Caco-2 (cell line): Measurements from ENCODE around the gene PPARG. TPM values are rescaled to one million over a fixed set of nuclear protein-coding genes. Genes with fewer than 3 reads are reported as not detected.

Source experiments
- BruUV-seq: library from RNA; stranded (reverse); fragments of 400-500 nt; replicated peaks from 2 replicates; lab custom pipeline; 2021; lab: Mats Ljungman, UMichigan
- CTCF ChIA-PET: fragments of 300-600 bp; sonication (Branson Sonifier 250); formaldehyde crosslinking; loops from one replicate; lab custom pipeline; 2022; ENCODE audit warnings: antibody characterized with exemption; lab: Charles Lee
- POLR2A ChIA-PET: fragments of 300-600 bp; sonication (Branson Sonifier 250); formaldehyde crosslinking; loops from one replicate; lab custom pipeline; 2022; ENCODE audit warnings: antibody characterized with exemption; lab: Charles Lee
- DNase-seq, 2 experiments: peaks; one replicate each; pipeline versions ENCODE4 v3.0.0 to v3.0.0-alpha.2; 2020 to 2022
- H3K27me3 ChIP-seq: replicated peaks from 2 replicates; pipeline ENCODE4 v1.6.0; 2011; ENCODE audit warnings: low read length; ENCODE audit not compliant: control insufficient read depth, insufficient read depth
- H3K36me3 ChIP-seq: 2 replicates; pipeline ENCODE4 v1.5.1; 2011; ENCODE audit warnings: low read length; ENCODE audit not compliant: control insufficient read depth, insufficient read depth
- H3K4me1 ChIP-seq: fragments of 250-450 bp; sonication (Bioruptor Pico); 2 replicates; pipeline ENCODE4 v1.5.1; 2020; ENCODE audit warnings: mild to moderate bottlenecking
- H3K4me3 ChIP-seq: 2 replicates; pipeline ENCODE4 v1.5.1; 2011; ENCODE audit warnings: low read depth, mild to moderate bottlenecking, control low read depth, low read length
- H3K9me3 ChIP-seq: fragments of 250-450 bp; sonication (Bioruptor Pico); 2 replicates; pipeline ENCODE4 v1.5.1; 2020; ENCODE audit warnings: mild to moderate bottlenecking, moderate library complexity
- H3K27ac Mint-ChIP-seq: one replicate; pipeline ENCODE4 v1.8.0; 2022; ENCODE audit warnings: mixed read lengths; ENCODE audit not compliant: unreplicated experiment
- H3K27me3 Mint-ChIP-seq: one replicate; pipeline ENCODE4 v1.8.0; 2022; ENCODE audit warnings: mixed read lengths; ENCODE audit not compliant: insufficient read depth, unreplicated experiment
- H3K36me3 Mint-ChIP-seq: one replicate; pipeline ENCODE4 v1.8.0; 2022; ENCODE audit warnings: mild to moderate bottlenecking, mixed read lengths; ENCODE audit not compliant: insufficient read depth, unreplicated experiment
- H3K4me1 Mint-ChIP-seq: one replicate; pipeline ENCODE4 v1.8.0; 2022; ENCODE audit warnings: low read depth, mixed read lengths; ENCODE audit not compliant: unreplicated experiment
- H3K4me3 Mint-ChIP-seq: one replicate; pipeline ENCODE4 v1.8.0; 2022; ENCODE audit warnings: mild to moderate bottlenecking, moderate library complexity, mixed read lengths; ENCODE audit not compliant: unreplicated experiment
- H3K9me3 Mint-ChIP-seq: one replicate; pipeline ENCODE4 v1.8.0; 2022; ENCODE audit warnings: mixed read lengths; ENCODE audit not compliant: unreplicated experiment
- CTCF ChIP-seq, 2 experiments: fragments of 200-600 bp in 1 of 2; IDR thresholded peaks; 1 replicate in 1 of 2; 2 replicates in 1 of 2; pipeline versions ENCODE4 v1.5.1 to v1.8.0; 2011 to 2022; ENCODE audit warnings: antibody characterized with exemption in 1 of 2, control low read depth in 1 of 2, inconsistent platforms in 1 of 2, low read depth in 1 of 2, low read length in 1 of 2, mild to moderate bottlenecking in 1 of 2, moderate library complexity in 1 of 2; ENCODE audit not compliant: insufficient read depth in 1 of 2, severe bottlenecking in 1 of 2, unreplicated experiment in 1 of 2
- intact Hi-C: fragments of 100-400 bp; cut with micrococcal nuclease; formaldehyde crosslinking; loops from one replicate; pipeline ENCODE4 v1.10.0; 2022; ENCODE audit not compliant: unreplicated experiment
- total RNA-seq: library from RNA; stranded (reverse); gene quantifications from 2 replicates; pipeline ENCODE4 v1.2.3, GENCODE V29; 2022

PPARG gene
- total RNA-seq, 1 experiment from 2014 or later = 15.6 TPM

GRCh38 chr3:12395349-12396012, 106.6 kb downstream of the PPARG start:
- peaks cover 8% of the 10 kb centered on the region for H3K36me3 Mint-ChIP-seq
- Histone ChIP-seq H3K4me3 (no peak overlapping the region), H3K36me3 (no peaks in the 10 kb centered on the region; the same call in 1 of the 2 replicates), H3K4me1 (peaks cover 4% of the 10 kb centered on the region; the same call in 1 of the 2 replicates), H3K27me3 (no peaks in the 10 kb centered on the region), H3K9me3 (no peaks in the 10 kb centered on the region)
- H3K4me1 Mint-ChIP-seq = peaks cover 7% of the 10 kb centered on the region
- no peaks in the 10 kb centered on the region for H3K27me3 Mint-ChIP-seq
- BruUV-seq = no TSS peak
- H3K9me3 Mint-ChIP-seq = no peaks in the 10 kb centered on the region
- intact Hi-C loops = no loop called here
- POLR2A ChIA-PET = no interaction called here
- no peak for DNase-seq
- no peak for TF ChIP-seq CTCF (IDR thresholded peaks at IDR 0.05; ENCODE audit: insufficient read depth in 1 of 2, low read depth in 1 of 2, low read length in 1 of 2, severe bottlenecking in 1 of 2, unreplicated experiment in 1 of 2)
- CTCF ChIA-PET = interaction anchor here (1.2 kb wide), 1 partner anchor 85 kb away, joined by 8 read pairs; no protein-coding TSS in a partner anchor
- no peak overlapping the region for H3K4me3 Mint-ChIP-seq
- H3K27ac Mint-ChIP-seq = no peak overlapping the region

DNA sequence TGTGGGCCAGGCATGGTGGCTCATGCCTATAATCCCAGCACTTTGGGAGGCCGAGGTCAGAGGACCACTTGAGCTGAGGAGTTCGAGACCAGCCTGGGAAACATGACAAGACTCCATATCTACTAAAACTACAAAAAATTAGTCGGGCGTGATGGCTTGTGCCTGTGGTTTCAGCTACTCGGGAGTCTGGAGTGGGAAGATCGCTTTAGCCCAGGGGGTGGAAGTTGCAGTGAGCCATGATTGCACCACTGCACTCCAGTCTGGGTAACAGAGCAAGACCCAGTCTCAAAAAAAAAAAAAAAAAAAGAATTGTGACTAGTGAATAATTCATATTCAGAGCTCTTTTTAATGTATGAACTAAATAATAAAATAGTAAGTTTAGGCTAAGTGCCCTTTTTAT, 107.6 kb downstream of the PPARG start:
- peaks cover 10% of the 10 kb centered on the region; the same call in 1 of the 2 replicates for H3K4me1 ChIP-seq
- no peak for TF ChIP-seq CTCF (IDR thresholded peaks at IDR 0.05; ENCODE audit: insufficient read depth in 1 of 2, low read depth in 1 of 2, low read length in 1 of 2, severe bottlenecking in 1 of 2, unreplicated experiment in 1 of 2)
- H3K36me3 ChIP-seq = no peaks in the 10 kb centered on the region
- Mint-ChIP-seq H3K4me1 (peaks cover 7% of the 10 kb centered on the region), H3K36me3 (peaks cover 2% of the 10 kb centered on the region), H3K9me3 (no peaks in the 10 kb centered on the region), H3K27ac (no peak overlapping the region), H3K27me3 (no peaks in the 10 kb centered on the region), H3K4me3 (no peak overlapping the region)
- no peak overlapping the region for H3K4me3 ChIP-seq
- BruUV-seq = no TSS peak
- CTCF ChIA-PET = no interaction called here
- intact Hi-C loops = no loop called here
- DNase-seq = no peak
- no peaks in the 10 kb centered on the region for H3K27me3 ChIP-seq
- no peaks in the 10 kb centered on the region for H3K9me3 ChIP-seq
- POLR2A ChIA-PET = no interaction called here

DNA sequence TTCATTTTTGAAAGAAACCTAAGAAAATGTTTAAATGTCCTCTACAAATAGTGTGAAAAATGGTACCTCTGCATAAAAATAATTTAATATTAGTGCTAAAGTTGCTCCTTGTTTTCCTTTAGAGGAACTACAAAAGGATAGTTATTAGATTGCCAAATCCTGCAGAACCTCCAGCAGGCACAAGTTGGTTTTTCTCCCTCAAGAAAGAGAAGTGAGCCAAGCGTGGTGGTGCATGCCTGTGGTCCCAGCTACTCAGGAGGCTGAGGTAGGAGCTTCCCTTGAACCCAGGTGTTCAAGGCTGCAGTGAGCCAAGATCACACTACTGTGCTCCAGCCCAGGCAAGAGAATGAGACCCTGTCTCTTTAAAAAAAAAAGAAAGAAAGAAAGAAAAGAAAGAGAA, 110.4 kb downstream of the PPARG start:
- no peaks in the 10 kb centered on the region for H3K36me3 Mint-ChIP-seq
- CTCF ChIA-PET = no interaction called here

More for the DNA sequence above, 110.4 kb downstream of the PPARG start:
- Histone ChIP-seq H3K9me3 (no peaks in the 10 kb centered on the region), H3K4me1 (peaks cover 14% of the 10 kb centered on the region; the same call in 1 of the 2 replicates), H3K27me3 (no peaks in the 10 kb centered on the region), H3K36me3 (no peaks in the 10 kb centered on the region), H3K4me3 (no peak overlapping the region)
- POLR2A ChIA-PET = no interaction called here
- Mint-ChIP-seq H3K27me3 (no peaks in the 10 kb centered on the region), H3K4me3 (no peak overlapping the region), H3K4me1 (peaks cover 7% of the 10 kb centered on the region), H3K9me3 (no peaks in the 10 kb centered on the region), H3K27ac (no peak overlapping the region)
- DNase-seq = no peak
- intact Hi-C loops = no loop called here
- no peak for TF ChIP-seq CTCF (IDR thresholded peaks at IDR 0.05; ENCODE audit: insufficient read depth in 1 of 2, low read depth in 1 of 2, low read length in 1 of 2, severe bottlenecking in 1 of 2, unreplicated experiment in 1 of 2)
- BruUV-seq = no TSS peak
